Measurements from ENCODE around the gene GLIS2.

- no peak for TF ChIP-seq REST (IDR thresholded peaks at IDR 0.05; ENCODE audit: low read depth, low read length)
- no peak for TF ChIP-seq FOXM1 (IDR thresholded peaks at IDR 0.05; ENCODE audit: low read depth, low read length)
- TF ChIP-seq EGR1 (IDR thresholded peaks at IDR 0.05; ENCODE audit: borderline replicate concordance in 1 of 2, low read depth in 2 of 2, low read length in 2 of 2): no peak
These were observed 23.6 kb downstream of the GLIS2 start for GRCh38 chr16:4339455-4339854.
